HG02798 (cell line): ENCODE results near the gene SIGMAR1.

Experiments
- ATAC-seq: cut with Tn5 transposase; IDR thresholded peaks from one replicate; pipeline ENCODE4 v1.9.1; 2021; ENCODE audit warnings: mild to moderate bottlenecking; ENCODE audit not compliant: unreplicated experiment, poor library complexity

The SIGMAR1 gene

DNA sequence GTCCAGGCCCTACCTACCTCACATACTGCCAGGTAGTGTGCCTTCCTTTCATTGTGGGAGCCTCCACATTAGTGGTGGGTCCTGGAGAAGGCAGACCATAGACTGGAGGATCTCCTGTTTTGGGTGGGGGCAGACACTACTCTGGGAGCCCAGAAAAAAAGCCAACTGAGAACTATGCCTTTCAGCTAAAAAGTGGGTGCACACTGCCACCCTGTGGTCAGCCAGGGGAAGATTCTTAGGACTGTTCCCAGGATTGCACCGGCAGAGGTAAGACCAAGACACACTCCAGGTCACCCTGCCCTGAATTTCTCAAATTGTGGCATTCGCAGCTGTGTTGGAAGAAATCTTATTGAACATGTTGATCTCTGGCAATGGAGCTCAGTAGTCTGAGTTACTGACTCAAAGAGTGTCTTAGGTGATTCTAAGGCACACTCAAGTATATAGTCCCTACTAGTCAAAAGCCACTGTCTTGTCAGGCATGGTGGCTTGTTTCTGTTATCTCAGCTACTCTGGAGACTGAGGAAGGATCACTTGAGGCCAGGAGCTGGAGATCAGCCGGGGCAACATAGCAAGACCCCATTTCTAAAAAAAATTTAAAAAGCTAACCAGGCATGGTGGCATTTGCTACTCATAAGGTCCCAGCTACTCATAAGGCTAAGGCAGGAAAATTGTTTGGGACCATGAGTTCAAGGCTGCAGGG is 3.6 kb downstream of the SIGMAR1 start:
- peak; percentile 31 for ATAC-seq

DNA sequence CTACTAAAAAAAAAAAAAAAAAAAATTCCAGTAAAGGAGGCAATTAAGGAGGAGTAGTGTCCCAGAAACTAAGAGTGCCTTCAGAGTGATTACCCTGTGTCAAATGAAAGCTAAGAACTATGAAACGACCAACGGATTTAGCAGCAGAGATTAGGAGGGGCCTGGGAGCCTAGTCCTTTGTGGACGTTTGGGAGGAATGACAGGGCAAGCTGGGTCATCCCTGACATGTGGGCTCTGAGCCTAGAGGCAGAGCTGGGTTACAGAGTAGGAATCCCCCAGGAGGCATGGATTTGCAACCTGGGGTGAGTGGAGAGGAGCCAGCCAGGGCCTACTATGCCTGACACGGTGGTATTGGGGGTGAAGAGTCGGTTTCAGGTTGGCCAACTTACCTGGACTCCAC is 4.4 kb downstream of the SIGMAR1 start:
- ATAC-seq = no peak

DNA sequence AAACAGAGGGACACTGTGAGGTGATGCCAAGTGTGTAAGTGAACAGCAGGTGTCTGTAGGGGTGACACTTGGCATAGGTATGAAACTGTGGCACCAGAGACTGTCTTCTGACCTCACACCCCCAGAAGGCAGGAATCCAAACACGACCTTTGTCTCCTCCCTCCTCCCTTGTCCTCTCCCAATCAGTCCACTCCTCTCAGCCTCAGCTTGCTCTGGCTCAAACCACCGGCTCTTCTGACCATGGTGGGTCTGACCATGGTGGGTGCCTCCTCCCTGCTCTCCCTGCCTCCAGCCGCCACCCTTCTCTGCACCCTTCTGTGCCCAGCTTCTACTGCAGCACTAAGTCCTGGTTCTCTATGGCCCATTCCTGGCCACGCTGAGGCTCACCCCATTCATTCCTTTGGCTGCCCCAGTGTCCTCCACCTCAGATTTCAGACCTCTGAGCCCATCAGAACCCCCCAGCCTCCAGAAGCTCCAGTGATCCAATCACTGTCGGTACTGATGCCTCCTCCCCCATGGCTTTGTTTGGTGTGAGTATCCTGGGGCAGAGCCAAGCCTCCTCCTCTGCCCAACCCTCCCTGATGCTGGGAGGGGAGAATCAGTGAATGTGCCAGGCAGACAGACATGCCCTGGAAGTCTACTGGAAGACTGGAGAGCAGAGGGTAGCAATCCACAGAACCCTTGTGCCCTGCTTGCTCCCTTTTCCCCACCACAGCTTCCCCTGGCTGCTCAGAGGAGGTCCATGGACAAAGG is 7.0 kb downstream of the SIGMAR1 start:
- ATAC-seq = no peak

DNA sequence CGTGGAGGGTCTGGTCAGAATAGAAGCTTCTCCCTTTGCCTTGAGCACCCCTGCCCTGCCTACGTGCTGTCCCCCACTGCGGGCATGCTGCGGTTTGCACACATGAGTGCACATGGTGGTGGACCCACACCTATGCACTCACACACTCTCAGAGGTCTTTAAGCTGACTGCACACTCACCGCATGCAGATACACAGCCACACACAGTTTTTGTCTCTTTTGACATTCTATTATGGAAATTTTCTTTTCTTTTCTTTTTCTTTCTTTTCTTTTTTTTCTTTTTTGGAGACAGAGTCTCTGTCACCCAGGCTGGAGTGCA is 8.1 kb downstream of the SIGMAR1 start:
- no peak for ATAC-seq

DNA sequence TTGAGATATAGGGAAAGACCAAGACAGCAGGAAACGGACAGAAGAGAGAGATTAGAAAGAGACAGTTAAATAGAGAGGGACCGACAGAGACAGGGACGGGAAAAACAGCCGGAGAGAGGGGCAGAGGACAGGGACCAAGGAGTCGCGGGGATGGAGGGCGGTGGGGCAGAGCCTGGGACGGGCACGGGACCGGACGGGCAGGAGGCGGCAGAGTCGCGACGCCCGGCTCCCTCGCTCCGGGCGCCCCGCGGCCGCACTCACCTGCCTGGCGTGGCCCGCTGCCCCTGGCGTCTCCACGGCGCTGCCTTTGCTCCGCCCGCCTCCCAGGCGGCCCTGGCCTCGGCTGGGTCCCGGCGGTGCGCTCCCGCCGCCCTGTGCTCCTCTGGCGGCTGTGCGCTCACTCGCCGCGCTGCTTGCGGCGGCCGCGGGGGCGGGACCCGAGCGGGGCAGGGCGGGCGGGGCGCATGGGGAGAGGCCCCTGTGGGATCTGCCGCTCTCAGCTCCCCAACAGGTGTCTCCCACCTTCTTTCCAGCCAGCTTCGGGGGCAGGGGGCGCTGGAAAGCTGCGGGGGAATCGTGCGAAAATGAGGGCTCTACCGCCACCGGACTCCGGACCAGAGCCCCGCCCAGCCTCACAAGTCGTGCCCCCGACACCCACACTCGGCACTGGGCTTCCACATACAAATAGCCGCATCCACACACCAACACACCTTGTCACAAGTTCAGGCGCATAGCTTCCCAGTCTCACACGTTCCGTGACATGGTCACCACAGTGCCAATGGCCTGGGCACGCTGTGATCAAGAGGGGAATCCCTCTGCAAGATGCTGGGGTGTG is 8.7 kb downstream of the SIGMAR1 start, which contains the start of gene ARID3C:
TSS of gene ARID3C (minus strand) at position 411 of the 835 bp plus-strand sequence. CDS start 1,052 bp downstream, outside the sequence.
- ATAC-seq = peak; percentile 54

DNA sequence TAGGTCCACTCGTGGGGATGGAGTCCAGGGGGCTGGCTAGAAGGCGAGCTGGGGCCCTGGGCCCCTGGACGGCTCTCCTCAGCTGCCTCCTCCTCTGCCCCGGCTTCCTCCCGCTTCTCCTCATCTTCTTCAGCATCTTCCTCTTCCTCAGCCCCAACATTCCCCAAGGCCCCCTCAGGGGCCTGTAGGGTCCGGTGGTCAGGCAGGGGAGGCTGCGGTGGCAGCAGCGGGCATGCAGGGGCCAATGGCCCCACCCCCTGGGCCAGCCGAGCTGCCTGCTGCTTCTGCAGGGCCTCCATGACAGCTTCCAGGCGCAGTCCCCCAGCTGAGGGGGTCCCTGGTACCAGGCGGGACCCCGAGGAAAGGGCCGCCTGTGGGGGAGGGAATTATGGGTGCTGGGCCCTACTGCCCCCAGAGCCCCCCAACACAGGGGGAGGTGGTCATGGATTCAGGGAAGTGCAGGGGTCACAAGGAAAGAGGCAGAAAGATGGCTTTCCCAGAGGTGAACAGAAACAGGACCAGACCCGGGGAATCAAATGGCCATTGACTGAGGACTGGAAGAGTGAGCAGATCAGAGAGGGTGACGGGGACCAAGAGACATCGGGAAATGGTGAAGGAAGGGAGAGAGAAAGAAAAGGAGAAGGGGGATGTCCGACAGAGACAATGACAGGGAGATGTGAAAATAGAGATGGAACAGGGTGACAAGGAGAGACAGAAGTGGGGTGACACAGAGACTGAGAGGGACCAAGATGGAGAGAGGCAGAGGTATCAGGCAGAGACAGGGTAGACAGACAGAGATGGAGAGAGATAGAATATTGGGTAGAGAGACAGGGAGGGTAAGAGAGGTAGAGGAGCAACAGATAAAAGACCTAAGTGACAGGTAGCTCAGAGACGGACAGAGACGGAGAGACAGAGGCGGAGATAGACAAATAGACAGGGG is 9.6 kb downstream of the SIGMAR1 start:
- no peak for ATAC-seq

DNA sequence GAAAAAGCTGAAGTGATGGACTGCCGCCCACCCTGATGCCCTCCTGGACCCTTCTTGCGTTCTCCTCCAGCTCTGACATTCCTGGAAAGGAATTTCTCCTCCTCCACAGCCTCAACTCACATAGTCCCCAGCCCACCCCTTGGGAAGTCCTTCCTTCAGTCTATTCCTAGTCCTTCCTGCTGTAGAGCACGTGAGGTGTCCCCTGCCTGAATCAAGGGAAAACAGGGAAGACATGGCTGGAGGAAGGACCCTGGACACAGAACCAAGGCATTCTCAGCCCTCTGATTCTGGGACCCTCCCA is 12.5 kb downstream of the SIGMAR1 start:
- ATAC-seq = no peak

DNA sequence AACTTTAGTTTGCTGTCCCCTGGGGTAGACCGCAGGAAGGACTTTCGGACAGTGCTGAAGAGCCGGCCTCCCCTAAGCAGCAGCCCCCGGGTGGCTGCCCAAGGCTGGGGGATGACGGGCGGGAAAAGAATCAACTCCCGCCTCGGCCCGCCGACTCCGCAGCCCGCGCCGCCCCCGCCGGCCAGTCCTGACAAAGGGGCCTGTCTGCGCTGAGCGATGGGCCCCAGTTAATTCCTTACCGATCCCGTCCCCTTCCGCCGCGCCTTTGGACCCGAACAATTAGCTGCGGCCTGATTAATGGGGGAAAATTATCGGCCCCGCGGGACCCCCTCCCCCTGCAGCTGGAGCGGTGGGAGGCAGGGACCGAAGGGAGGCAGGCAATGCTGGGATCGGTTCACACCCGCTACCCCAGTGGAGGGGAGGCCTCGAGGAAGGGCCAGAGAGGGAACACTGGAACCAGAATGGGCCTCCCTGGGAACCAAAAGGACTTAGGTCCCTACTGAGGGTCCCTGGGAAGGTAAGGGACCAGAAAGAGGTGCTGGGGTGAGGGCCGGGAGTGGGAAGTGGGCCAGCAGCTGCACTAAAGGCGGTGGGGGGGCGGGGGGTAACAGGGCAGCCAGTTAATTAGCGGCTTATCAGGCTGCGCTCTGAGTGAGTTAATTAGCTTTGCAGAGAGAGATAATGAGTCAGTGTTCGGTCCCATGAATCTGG is 13.0 kb downstream of the SIGMAR1 start:
- ATAC-seq = no peak

DNA sequence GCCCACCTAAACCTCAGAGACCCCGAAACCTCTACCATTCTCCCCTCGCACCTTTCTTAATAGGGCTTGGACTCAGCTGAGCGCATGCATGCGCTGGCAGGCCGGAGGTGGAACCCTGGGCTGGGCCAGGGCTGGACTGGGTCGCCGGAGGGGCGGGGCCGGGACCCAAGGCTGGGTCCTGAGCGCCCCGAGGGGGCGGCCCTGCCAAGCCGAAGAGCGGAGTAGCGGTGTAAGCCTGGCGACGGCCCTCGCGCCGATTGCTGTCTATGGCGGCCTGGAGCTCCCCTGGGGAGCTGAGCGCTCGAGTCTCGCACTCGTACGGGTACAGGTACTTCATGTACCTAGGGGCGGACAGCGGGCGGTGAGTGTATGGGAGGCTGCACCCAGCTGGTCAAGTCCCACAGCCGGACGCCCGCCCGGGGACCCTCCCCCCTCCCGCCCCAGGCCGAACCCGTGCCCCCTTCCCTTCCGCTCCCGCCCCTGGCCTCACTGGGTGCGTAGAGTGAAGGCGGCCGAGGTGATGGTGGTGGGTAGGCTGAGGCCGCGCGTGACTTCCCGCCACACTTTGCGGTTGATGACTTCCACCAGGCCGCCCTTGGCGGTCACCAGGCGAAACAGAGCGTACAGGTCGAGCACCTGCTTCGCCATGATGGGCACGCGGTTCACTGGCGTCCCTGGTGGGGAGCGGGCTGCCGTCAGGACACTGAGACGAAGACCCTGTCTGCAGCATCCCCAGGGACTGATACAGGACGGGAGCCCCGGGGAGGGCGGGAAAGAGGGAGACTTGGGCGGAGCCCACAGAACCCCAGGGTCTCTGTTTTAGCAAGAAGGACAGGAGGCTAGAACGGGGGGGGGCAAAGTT is 14.0 kb downstream of the SIGMAR1 start:
- no peak for ATAC-seq

DNA sequence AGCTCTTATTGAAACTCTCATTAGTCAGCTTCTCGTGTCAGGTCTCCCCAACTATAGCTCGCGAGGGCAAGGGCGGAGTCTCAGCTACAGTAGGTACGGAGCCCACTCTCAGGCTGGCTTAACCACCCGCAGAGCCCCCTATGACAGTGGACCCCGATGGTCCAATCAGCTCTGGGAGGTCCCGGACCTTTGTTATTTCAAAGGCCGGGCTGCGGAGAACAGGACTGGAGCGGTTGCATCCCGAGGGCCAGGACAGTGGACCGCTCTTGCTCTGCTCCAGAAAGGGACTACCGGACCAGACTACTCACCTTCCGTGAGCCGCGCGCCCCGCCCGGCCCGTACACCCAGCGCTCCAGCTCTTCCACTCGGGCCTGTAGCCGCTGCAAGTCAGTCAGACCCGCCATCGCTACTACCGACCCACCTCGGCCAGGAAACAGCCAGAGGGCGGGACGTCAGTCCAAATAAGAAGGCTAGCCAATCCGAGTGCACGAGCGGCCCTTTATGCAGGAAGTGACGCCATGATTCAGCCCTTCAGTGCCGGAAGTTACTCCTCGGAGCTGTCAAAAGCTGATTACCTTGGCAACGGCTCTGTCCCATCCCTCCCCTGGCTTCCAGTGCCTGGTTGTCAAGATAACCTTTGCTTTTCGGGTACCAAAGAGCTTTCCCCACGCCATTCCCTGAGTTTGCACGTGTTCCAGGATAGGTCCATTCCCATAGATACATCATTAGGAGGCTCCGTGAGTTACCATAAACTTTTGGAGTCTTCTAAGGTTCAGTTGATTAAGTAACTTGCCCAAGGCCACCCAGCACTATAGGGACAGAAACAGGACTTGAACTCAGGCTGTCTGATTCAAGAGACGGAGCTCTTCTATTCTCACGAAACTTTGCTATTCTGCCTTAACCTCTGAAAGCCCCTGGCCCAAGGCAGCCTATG is 17.3 kb downstream of the SIGMAR1 start, which contains the start of gene DCTN3:
TSS of gene DCTN3 (minus strand) at position 435 of the 934 bp plus-strand sequence. CDS start at position 404, 31 bp downstream.
- peak; percentile 99 for ATAC-seq

DNA sequence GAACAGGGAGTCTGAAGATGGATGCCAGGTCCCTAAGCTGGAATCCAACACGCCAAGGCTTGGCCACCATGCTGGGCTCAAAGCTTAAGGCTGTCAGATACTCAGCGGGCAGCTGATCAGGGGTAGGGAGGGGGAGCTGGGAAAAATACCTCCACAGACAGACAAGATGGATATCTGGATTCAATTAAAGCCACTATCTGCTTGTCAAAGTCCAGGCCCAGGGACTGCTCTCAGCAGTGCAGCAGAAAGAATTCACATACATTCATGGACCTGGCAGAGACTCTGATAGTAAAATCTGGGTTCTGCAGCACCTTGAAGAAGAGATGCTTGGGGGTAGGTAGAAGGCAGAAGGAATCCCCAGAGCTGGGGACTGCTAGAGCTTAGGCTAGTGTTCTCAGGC is 22.5 kb downstream of the SIGMAR1 start:
- no peak for ATAC-seq

DNA sequence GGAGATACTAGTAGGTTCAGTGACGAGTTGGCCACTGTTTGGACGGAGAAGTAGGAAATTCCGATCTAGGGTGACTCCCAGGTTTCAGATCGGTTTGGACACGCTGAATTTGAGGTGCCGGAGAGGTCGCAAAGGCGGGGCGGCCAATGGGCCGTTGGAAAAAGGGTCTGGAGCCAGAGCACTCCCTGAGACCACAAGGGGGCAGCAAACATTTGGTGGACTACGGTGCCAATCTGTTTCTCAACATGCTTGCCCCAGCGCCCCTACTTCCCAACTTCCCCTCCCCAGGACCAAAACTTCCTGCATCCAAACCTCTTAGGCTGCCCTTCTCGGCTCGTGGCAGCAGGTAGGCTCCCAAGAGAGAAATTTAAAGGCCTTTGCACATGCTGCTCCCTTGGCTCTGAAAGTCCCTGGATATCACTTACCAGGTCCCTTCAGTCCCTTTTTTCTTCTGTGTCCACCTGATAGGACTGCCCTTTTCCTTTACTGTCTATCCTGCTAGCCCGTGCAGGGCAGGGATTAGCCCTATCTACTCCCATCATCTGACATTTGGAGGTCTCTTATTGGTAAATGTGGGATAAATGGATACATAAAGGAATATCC is 24.7 kb downstream of the SIGMAR1 start:
- ATAC-seq = peak; percentile 35

DNA sequence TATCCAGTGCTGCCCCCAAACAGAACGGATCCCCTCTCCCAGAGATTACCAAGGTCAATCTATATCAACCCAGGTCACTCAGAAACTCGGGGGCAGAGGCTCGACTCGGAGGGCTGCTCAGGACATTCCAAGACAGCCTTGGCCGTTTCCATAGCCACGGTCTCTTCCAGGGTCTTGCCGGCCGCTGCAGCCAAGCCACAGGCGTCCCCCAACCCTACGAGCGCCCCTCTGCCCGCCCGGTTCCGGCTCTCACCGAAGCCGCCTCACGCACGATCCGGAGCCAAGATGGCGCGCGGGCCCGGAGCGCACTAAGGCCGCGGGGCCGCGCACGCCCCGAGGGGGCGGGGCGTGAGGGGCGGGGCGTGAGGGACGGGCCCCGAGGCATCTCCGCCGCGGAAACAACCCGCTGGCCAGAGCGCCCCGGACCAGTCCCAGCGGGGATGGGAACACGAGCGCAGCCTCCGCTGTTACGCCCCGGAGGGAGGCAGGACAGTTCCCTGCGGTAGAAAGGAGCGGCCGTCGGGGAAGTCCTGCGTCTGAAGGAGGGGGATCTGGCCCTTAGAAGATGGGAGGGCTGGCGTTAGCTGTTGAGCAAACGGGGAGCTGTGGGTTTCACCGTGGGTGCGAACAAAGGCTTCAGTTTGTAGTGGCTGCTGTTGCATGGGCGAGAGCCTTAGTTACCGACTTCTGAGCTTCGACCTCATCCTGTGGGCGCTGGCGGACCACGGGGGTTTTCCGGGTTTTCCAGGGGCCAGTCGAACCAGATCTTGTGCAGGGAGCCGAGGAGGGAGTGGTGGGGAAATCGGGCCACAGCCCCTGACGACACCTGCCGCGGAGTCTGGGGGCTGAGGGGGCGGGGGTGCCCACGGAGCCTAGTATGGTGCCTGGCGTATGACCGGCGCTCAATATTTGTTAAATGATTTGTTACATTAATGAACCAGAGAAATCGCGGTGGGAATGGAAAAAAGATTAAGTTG is 25.5 kb downstream of the SIGMAR1 start, which contains the start of gene RPP25L:
TSS of gene RPP25L (minus strand) at position 287 of the 977 bp plus-strand sequence. CDS start 801 bp downstream, outside the sequence.
- ATAC-seq = peak; percentile 93

DNA sequence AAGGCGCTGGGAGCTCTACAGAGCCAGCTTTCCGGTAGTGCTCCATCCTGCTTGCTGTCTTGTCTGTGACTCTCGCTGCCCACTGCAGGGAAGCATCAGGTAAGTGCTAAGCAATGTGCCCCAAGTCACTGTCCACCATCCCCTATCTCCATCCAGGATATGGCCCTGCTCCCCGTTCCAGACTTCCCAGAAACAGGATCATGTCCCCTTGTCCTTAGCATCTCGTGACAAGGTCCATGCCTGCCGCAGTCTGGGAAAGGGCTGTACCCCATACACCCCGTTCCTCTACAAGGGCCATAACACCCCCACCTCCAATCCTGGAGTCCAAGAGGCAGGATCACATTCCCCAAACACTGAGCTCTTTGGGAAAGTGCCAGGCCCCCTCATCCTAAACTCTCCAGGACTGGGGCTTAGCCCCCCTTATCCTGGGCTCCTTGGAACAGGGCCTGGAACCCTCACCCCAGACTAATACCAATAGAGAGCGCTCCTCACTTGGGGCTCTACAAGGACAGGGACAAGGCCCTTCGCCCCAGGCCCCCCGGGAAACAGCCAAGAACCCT is 26.3 kb downstream of the SIGMAR1 start:
- ATAC-seq = peak; percentile 3

DNA sequence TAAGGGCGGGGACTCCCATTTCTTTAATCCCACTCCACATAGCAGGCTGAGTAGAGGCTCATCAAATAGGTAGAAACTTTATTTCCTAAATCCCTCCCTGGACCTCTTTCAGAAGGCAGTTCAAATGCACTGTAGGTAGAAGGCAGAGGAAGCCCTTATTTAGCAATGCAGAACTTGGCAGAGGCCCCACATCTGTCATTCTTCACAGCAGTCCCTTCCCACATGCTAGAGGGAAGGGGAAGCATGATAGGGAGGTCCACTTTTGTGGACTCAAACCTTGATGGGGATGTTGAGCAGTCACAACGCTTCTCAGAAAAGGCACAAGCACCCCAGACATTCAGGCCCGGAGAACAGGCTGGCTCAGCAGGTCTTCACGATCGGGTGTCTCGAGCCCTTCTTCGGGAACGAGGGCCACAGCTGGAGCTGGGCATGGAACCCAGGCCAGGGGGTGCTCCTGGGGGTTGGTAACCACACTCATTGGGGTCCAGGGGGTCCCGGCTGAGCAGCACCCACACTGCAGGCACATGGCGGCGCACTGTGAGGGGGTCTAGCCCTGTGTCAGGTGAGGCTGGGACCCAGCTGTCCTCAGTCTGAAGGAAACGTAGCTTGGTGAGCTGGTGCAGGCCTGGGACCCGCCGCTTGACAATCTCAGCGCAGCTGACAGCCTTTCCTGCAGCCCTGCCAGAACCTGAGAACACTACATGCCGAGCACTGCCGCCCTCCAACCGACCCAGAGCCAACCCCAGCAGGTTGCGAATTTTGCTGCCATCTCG is 27.0 kb downstream of the SIGMAR1 start:
- no peak for ATAC-seq
